ENCODE results near the gene ALG1. TPM values are rescaled to one million over a fixed set of nuclear protein-coding genes. Genes with fewer than 3 reads are reported as not detected.
"Not testable (repeated sequence)": the region's sequence is repeated elsewhere in the genome, so short reads cannot be mapped to it uniquely, and the experiment has no call there.

Gene ALG1
- total and polyA plus RNA-seq, 2 experiments from 2014 or later = 45.5 to 63.6 TPM

GRCh38 chr16:5108505-5109158 lies 37.0 kb downstream of the ALG1 start:
- Histone ChIP-seq H3K27ac (no peak overlapping the region), H3K27me3 (no peaks in the 10 kb centered on the region), H3K9me3 (ENCODE audit: low read depth) (no peaks in the 10 kb centered on the region), H2AFZ (no peak overlapping the region), H3K79me2 (no peaks in the 10 kb centered on the region), H3K9me2 (replicated peaks; ENCODE audit: insufficient read depth) (no peaks in the 10 kb centered on the region), H3K4me3 (no peak overlapping the region), H4K20me1 (ENCODE audit: insufficient read depth, poor library complexity, severe bottlenecking) (no peaks in the 10 kb centered on the region), H3K36me3 (replicated peaks; ENCODE audit: insufficient read depth, low read depth) (no peaks in the 10 kb centered on the region), H3K4me1 (ENCODE audit: insufficient read depth) (no peaks in the 10 kb centered on the region), H3K4me2 (no peak overlapping the region)
- TF ChIP-seq EZH2phosphoT487 (IDR thresholded peaks at IDR 0.05; ENCODE audit: low read depth, severe bottlenecking, unreplicated experiment) = no peak
- DNase-seq (ENCODE audit: low spot score) = no peak
- WGBS (ENCODE audit: low lambda C conversion rate, missing lambda C conversion rate) = 95% methylated on average over 24 of the region's 27 CpGs

- not testable (repeated sequence) for H3K79me2 ChIP-seq; H3K4me2 ChIP-seq; H3K27ac ChIP-seq; DNase-seq (ENCODE audit: low spot score); H2AFZ ChIP-seq; H3K4me3 ChIP-seq; H4K20me1 ChIP-seq (ENCODE audit: insufficient read depth, poor library complexity, severe bottlenecking); H3K9me2 ChIP-seq (replicated peaks; ENCODE audit: insufficient read depth); H3K9me3 ChIP-seq (ENCODE audit: low read depth); H3K27me3 ChIP-seq; H3K36me3 ChIP-seq (replicated peaks; ENCODE audit: insufficient read depth, low read depth); H3K4me1 ChIP-seq (ENCODE audit: insufficient read depth)
- WGBS (ENCODE audit: low lambda C conversion rate, missing lambda C conversion rate) = 88% methylated on average over 10 of the region's 10 CpGs
Observed at GRCh38 chr16:5110933-5111332, 39.3 kb downstream of the ALG1 start.

- H3K27ac ChIP-seq; H2AFZ ChIP-seq; H3K79me2 ChIP-seq; H3K9me2 ChIP-seq (replicated peaks; ENCODE audit: insufficient read depth); DNase-seq (ENCODE audit: low spot score); H4K20me1 ChIP-seq (ENCODE audit: insufficient read depth, poor library complexity, severe bottlenecking); H3K4me1 ChIP-seq (ENCODE audit: insufficient read depth); H3K4me3 ChIP-seq; H3K36me3 ChIP-seq (replicated peaks; ENCODE audit: insufficient read depth, low read depth); H3K27me3 ChIP-seq; H3K9me3 ChIP-seq (ENCODE audit: low read depth): not testable (repeated sequence)
- H3K4me2 ChIP-seq = peak overlapping the region; percentile 47
- 77% methylated on average over 10 of the region's 10 CpGs for WGBS (ENCODE audit: low lambda C conversion rate, missing lambda C conversion rate)
Observed at GRCh38 chr16:5116780-5117295, 45.2 kb downstream of the ALG1 start.

GRCh38 chr16:5117300-5118087 lies 45.9 kb downstream of the ALG1 start:
- not testable (repeated sequence) for H3K9me3 ChIP-seq (ENCODE audit: low read depth); H3K9me2 ChIP-seq (replicated peaks; ENCODE audit: insufficient read depth); H3K36me3 ChIP-seq (replicated peaks; ENCODE audit: insufficient read depth, low read depth); H3K4me1 ChIP-seq (ENCODE audit: insufficient read depth); H2AFZ ChIP-seq; H3K27ac ChIP-seq; H3K4me3 ChIP-seq; H4K20me1 ChIP-seq (ENCODE audit: insufficient read depth, poor library complexity, severe bottlenecking); H3K79me2 ChIP-seq; H3K27me3 ChIP-seq
- H3K4me2 ChIP-seq = peak overlapping the region; percentile 47
- WGBS (ENCODE audit: low lambda C conversion rate, missing lambda C conversion rate) = 49% methylated on average over 20 of the region's 20 CpGs
- DNase-seq (ENCODE audit: low spot score) = peak; percentile 24

- not testable (repeated sequence) for H2AFZ ChIP-seq; H3K9me3 ChIP-seq (ENCODE audit: low read depth); H3K9me2 ChIP-seq (replicated peaks; ENCODE audit: insufficient read depth); H3K4me3 ChIP-seq; H3K4me2 ChIP-seq; H3K79me2 ChIP-seq; H3K4me1 ChIP-seq (ENCODE audit: insufficient read depth); H3K27ac ChIP-seq; H4K20me1 ChIP-seq (ENCODE audit: insufficient read depth, poor library complexity, severe bottlenecking); H3K27me3 ChIP-seq; H3K36me3 ChIP-seq (replicated peaks; ENCODE audit: insufficient read depth, low read depth); DNase-seq (ENCODE audit: low spot score)
- WGBS (ENCODE audit: low lambda C conversion rate, missing lambda C conversion rate) = 90% methylated on average over 3 of the region's 3 CpGs
Observed at GRCh38 chr16:5131467-5132004, 59.9 kb downstream of the ALG1 start.

- 66% methylated on average over 13 of the region's 13 CpGs for WGBS (ENCODE audit: low lambda C conversion rate, missing lambda C conversion rate)
- H3K4me1 ChIP-seq (ENCODE audit: insufficient read depth); H3K9me2 ChIP-seq (replicated peaks; ENCODE audit: insufficient read depth); H4K20me1 ChIP-seq (ENCODE audit: insufficient read depth, poor library complexity, severe bottlenecking); DNase-seq (ENCODE audit: low spot score); H3K4me3 ChIP-seq; H3K79me2 ChIP-seq; H3K27me3 ChIP-seq; H3K9me3 ChIP-seq (ENCODE audit: low read depth); H3K27ac ChIP-seq; H3K4me2 ChIP-seq; H2AFZ ChIP-seq; H3K36me3 ChIP-seq (replicated peaks; ENCODE audit: insufficient read depth, low read depth): not testable (repeated sequence)
Observed at GRCh38 chr16:5132915-5133600, 61.4 kb downstream of the ALG1 start.

GRCh38 chr16:5134739-5135452 lies 63.3 kb downstream of the ALG1 start:
- not testable (repeated sequence) for H3K36me3 ChIP-seq (replicated peaks; ENCODE audit: insufficient read depth, low read depth); H3K9me2 ChIP-seq (replicated peaks; ENCODE audit: insufficient read depth); H3K27me3 ChIP-seq; H2AFZ ChIP-seq; H3K4me1 ChIP-seq (ENCODE audit: insufficient read depth); H3K79me2 ChIP-seq; H3K27ac ChIP-seq; H3K4me2 ChIP-seq; H4K20me1 ChIP-seq (ENCODE audit: insufficient read depth, poor library complexity, severe bottlenecking); H3K9me3 ChIP-seq (ENCODE audit: low read depth); H3K4me3 ChIP-seq
- 31% methylated on average over 13 of the region's 13 CpGs for WGBS (ENCODE audit: low lambda C conversion rate, missing lambda C conversion rate)
- DNase-seq (ENCODE audit: low spot score) = peak; percentile 13
